Astrocyte of the cerebellum (primary cell): ENCODE measurements around the gene ZNF12.

Experiments
- DNase-seq: peaks from one replicate; pipeline ENCODE4 v3.0.0-alpha.2; 2011; ENCODE audit warnings: low read depth
- H3K4me3 ChIP-seq: 2 replicates; pipeline ENCODE4 v1.5.1; 2011; ENCODE audit warnings: mild to moderate bottlenecking, low read depth, low read length, moderate library complexity
- in situ Hi-C: cut with HindIII; loops from 2 replicates; pipeline ENCODE4 v1.10.0; 2017; ENCODE audit warnings: low sequenced_read_pairs
- TF ChIP-seq, protein P1 (sequence below): IDR thresholded peaks from 2 replicates; pipeline ENCODE4 v1.5.1; 2012; ENCODE audit warnings: low read length, low read depth, moderate library complexity, mild to moderate bottlenecking; ENCODE audit errors: missing control alignments

Gene ZNF12

DNA sequence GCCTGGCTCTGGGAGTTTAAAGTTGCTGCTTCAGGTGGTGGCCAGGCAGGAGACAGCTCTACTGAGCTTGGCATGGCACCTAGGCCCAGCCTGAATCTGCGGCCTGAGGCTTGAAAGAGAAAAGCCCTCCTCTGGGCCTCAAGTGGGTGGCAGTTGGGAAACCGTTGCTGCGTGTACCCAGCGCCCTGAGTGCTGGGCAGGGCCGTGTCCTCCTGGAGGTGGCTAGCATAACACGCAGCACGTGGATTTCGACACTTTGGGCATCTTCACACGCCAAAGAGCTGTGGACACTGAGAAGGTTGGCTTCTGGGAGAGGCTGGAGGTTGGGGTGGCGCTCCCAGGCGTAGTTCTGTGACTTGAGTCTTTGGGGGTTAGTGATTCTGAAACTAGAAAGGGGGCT is 67.1 kb downstream of the ZNF12 start:
- no peak for DNase-seq
- in situ Hi-C loops: loop anchor here (10.0 kb wide), 1 partner anchor 95 kb away; no protein-coding TSS in a partner anchor
- no peak overlapping the region for H3K4me3 ChIP-seq
- TF ChIP-seq, protein P1, sequence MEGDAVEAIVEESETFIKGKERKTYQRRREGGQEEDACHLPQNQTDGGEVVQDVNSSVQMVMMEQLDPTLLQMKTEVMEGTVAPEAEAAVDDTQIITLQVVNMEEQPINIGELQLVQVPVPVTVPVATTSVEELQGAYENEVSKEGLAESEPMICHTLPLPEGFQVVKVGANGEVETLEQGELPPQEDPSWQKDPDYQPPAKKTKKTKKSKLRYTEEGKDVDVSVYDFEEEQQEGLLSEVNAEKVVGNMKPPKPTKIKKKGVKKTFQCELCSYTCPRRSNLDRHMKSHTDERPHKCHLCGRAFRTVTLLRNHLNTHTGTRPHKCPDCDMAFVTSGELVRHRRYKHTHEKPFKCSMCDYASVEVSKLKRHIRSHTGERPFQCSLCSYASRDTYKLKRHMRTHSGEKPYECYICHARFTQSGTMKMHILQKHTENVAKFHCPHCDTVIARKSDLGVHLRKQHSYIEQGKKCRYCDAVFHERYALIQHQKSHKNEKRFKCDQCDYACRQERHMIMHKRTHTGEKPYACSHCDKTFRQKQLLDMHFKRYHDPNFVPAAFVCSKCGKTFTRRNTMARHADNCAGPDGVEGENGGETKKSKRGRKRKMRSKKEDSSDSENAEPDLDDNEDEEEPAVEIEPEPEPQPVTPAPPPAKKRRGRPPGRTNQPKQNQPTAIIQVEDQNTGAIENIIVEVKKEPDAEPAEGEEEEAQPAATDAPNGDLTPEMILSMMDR: no peak

DNA sequence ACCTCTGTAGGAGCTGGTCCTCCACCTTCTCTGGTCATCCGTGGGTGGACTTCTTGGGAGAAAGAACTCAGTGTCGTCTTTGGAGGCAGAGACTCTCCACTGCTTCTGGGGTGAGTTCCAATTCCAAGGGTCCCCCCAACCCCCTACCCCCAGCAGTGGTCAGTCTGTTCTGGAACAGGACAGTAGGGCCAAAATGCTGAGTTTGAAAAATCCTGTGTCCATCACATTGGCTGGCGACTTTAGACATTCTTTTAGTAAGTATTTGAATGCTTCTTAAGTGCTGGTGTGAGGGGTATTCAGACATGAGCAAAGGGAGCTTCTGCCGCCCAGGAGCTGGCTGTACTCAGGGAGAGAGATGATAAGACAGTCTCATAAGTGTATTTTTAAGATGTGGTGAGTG is 67.7 kb downstream of the ZNF12 start:
- TF ChIP-seq, protein P1: no peak

More for the DNA sequence above, 67.7 kb downstream of the ZNF12 start:
- H3K4me3 ChIP-seq: no peak overlapping the region
- DNase-seq: no peak
- in situ Hi-C loops: loop anchor here (10.0 kb wide), 1 partner anchor 94 kb away; no protein-coding TSS in a partner anchor
